ENCODE data around the gene CNPY1.

DNA sequence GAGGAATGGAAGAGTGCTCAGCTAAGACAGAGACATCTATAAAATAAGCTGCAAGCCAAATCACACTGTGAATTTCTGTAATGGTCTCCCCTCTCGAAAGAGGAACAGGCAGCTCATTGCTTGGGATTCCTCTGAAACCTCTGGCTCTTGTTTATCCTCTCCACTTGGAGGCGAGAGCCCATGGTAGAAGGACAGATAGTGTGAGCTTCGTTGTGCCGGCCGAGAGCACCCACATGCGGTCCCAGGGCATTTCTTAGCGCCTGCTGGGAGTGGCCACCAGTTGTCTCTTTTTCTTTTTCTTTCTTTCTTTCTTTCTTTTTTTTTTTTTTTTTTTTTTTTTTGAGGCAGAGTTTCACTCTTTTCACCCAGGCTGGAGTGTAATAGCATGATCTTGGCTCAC, 26.2 kb downstream of the CNPY1 start:
- TF ChIP-seq, protein P1, sequence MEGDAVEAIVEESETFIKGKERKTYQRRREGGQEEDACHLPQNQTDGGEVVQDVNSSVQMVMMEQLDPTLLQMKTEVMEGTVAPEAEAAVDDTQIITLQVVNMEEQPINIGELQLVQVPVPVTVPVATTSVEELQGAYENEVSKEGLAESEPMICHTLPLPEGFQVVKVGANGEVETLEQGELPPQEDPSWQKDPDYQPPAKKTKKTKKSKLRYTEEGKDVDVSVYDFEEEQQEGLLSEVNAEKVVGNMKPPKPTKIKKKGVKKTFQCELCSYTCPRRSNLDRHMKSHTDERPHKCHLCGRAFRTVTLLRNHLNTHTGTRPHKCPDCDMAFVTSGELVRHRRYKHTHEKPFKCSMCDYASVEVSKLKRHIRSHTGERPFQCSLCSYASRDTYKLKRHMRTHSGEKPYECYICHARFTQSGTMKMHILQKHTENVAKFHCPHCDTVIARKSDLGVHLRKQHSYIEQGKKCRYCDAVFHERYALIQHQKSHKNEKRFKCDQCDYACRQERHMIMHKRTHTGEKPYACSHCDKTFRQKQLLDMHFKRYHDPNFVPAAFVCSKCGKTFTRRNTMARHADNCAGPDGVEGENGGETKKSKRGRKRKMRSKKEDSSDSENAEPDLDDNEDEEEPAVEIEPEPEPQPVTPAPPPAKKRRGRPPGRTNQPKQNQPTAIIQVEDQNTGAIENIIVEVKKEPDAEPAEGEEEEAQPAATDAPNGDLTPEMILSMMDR (IDR thresholded peaks at IDR 0.05) = no peak
- no peak for TF ChIP-seq POLR2AphosphoS5 (IDR thresholded peaks at IDR 0.05)
- no peak for TF ChIP-seq POLR2A (IDR thresholded peaks at IDR 0.05)
- no peak for TF ChIP-seq EP300 (IDR thresholded peaks at IDR 0.05)

Data from stomach (tissue), 4 donors.